ENCODE data around the gene BCAR1.

BCAR1 gene

DNA sequence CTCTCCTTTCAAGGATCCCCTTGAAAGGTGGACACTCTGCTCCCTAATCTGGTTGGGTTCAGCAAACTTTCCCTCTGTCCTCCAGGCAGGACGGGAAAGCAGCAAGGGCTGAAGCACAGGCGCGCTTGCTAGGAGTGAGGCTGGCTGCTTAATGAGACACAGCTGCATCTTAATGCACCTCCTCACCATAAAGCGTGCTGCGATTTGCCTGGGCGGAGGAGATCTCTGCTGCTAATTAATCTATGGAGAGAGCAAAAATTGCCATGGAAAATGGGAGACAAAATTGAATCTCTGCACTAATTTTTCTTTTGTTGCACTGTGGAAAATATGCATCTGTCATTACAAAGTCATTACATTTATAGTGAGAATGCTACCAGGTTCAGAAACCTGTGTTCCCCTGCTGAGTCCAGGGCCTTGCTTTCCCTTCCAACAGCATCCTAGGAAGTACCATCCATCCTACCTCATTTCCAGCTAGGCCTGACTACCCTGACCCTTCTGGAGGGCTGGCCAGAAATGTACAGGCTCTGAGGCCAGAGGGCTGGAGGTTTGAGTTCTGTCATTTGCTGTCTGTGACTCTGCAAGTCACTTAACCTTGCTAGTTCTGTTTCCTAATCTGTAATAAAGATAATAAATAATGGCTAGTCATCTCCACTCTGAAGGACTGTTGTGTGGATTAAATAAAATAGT lies 43.5 kb upstream of the BCAR1 start:
- no peak overlapping the region for H3K4me3 ChIP-seq (ENCODE audit: low read length, poor library complexity, severe bottlenecking)
- no peak for TF ChIP-seq CTCF (conservative IDR thresholded peaks at IDR 0.05; ENCODE audit: low read length)
- no peak for TF ChIP-seq EZH2phosphoT487 (IDR thresholded peaks at IDR 0.05; ENCODE audit: borderline replicate concordance)
- no peaks in the 10 kb centered on the region for H3K4me1 ChIP-seq (ENCODE audit: insufficient read depth, low read length, poor library complexity, severe bottlenecking)
- H3F3A ChIP-seq (ENCODE audit: low read depth) = no peaks in the 10 kb centered on the region
- H3K36me3 ChIP-seq (ENCODE audit: insufficient read depth, low read length) = peaks cover 5% of the 10 kb centered on the region; the same call in 1 of the 2 replicates
- no peak overlapping the region for H3K9ac ChIP-seq (ENCODE audit: low read depth, low read length, poor library complexity, severe bottlenecking)
- no peaks in the 10 kb centered on the region for H3K9me2 ChIP-seq (replicated peaks; ENCODE audit: low read depth, low read length)
- H3K4me2 ChIP-seq (ENCODE audit: low read depth, low read length, poor library complexity, severe bottlenecking) = no peak overlapping the region
- no peaks in the 10 kb centered on the region for H3K27me3 ChIP-seq (ENCODE audit: insufficient read depth, low read length, poor library complexity, severe bottlenecking)
- no peaks in the 10 kb centered on the region for H3K79me2 ChIP-seq (ENCODE audit: insufficient read depth, low read length)
- no peaks in the 10 kb centered on the region for H4K20me1 ChIP-seq (ENCODE audit: insufficient read depth, low read length, poor library complexity, severe bottlenecking)
- H2AFZ ChIP-seq (ENCODE audit: low read length) = no peak overlapping the region
- H3K9me3 ChIP-seq (ENCODE audit: insufficient read depth, low read depth, low read length) = no peaks in the 10 kb centered on the region

GRCh38 chr16:75293772-75294171 lies 42.3 kb upstream of the BCAR1 start:
- Histone ChIP-seq H3K9ac (ENCODE audit: low read depth, low read length, poor library complexity, severe bottlenecking) (no peak overlapping the region), H3K36me3 (ENCODE audit: insufficient read depth, low read length) (peaks cover 5% of the 10 kb centered on the region; the same call in 1 of the 2 replicates), H3K4me2 (ENCODE audit: low read depth, low read length, poor library complexity, severe bottlenecking) (no peak overlapping the region), H3K79me2 (ENCODE audit: insufficient read depth, low read length) (no peaks in the 10 kb centered on the region), H3K4me1 (ENCODE audit: insufficient read depth, low read length, poor library complexity, severe bottlenecking) (peaks cover 6% of the 10 kb centered on the region), H3K4me3 (ENCODE audit: low read length, poor library complexity, severe bottlenecking) (no peak overlapping the region), H3K27me3 (ENCODE audit: insufficient read depth, low read length, poor library complexity, severe bottlenecking) (no peaks in the 10 kb centered on the region), H4K20me1 (ENCODE audit: insufficient read depth, low read length, poor library complexity, severe bottlenecking) (no peaks in the 10 kb centered on the region), H3F3A (ENCODE audit: low read depth) (no peaks in the 10 kb centered on the region), H2AFZ (ENCODE audit: low read length) (no peak overlapping the region), H3K9me3 (ENCODE audit: insufficient read depth, low read depth, low read length) (no peaks in the 10 kb centered on the region), H3K9me2 (replicated peaks; ENCODE audit: low read depth, low read length) (no peaks in the 10 kb centered on the region)
- TF ChIP-seq EZH2phosphoT487 (IDR thresholded peaks at IDR 0.05; ENCODE audit: borderline replicate concordance) (no peak), CTCF (conservative IDR thresholded peaks at IDR 0.05; ENCODE audit: low read length) (no peak)

GRCh38 chr16:75293173-75293572 lies 41.7 kb upstream of the BCAR1 start:
- H3K4me3 ChIP-seq (ENCODE audit: low read length, poor library complexity, severe bottlenecking) = no peak overlapping the region
- H2AFZ ChIP-seq (ENCODE audit: low read length) = no peak overlapping the region
- no peaks in the 10 kb centered on the region for H3F3A ChIP-seq (ENCODE audit: low read depth)
- no peaks in the 10 kb centered on the region for H3K79me2 ChIP-seq (ENCODE audit: insufficient read depth, low read length)
- no peak for TF ChIP-seq CTCF (conservative IDR thresholded peaks at IDR 0.05; ENCODE audit: low read length)
- no peak for TF ChIP-seq EZH2phosphoT487 (IDR thresholded peaks at IDR 0.05; ENCODE audit: borderline replicate concordance)
- H3K9ac ChIP-seq (ENCODE audit: low read depth, low read length, poor library complexity, severe bottlenecking) = no peak overlapping the region
- H4K20me1 ChIP-seq (ENCODE audit: insufficient read depth, low read length, poor library complexity, severe bottlenecking) = no peaks in the 10 kb centered on the region
- H3K36me3 ChIP-seq (ENCODE audit: insufficient read depth, low read length) = peaks cover 5% of the 10 kb centered on the region; the same call in 1 of the 2 replicates
- H3K27me3 ChIP-seq (ENCODE audit: insufficient read depth, low read length, poor library complexity, severe bottlenecking) = no peaks in the 10 kb centered on the region
- H3K4me2 ChIP-seq (ENCODE audit: low read depth, low read length, poor library complexity, severe bottlenecking) = no peak overlapping the region
- no peaks in the 10 kb centered on the region for H3K9me2 ChIP-seq (replicated peaks; ENCODE audit: low read depth, low read length)
- no peaks in the 10 kb centered on the region for H3K9me3 ChIP-seq (ENCODE audit: insufficient read depth, low read depth, low read length)
- H3K4me1 ChIP-seq (ENCODE audit: insufficient read depth, low read length, poor library complexity, severe bottlenecking) = peaks cover 11% of the 10 kb centered on the region
